Left colon (tissue), 2 donors: ENCODE results near the gene SPATA13. TPM values are rescaled to one million over a fixed set of nuclear protein-coding genes. Genes with fewer than 3 reads are reported as not detected.
A peak's percentile ranks its signal among the peaks of the same experiment; 100 is the strongest.

Source experiments
- ATAC-seq: fragments of 200-7000 bp; cut with Tn5 transposase; one replicate; pipeline ENCODE4 v1.9.1; 2020; ENCODE audit warnings: mild to moderate bottlenecking, moderate library complexity
- DNase-seq, 2 donors: peaks; one replicate each; pipeline ENCODE4 v3.0.0-alpha.2; 2020
- intact Hi-C, 2 donors: fragments of 100-400 bp; cut with DNase I in 1 of 2; cut with micrococcal nuclease in 1 of 2; formaldehyde crosslinking; loops; one replicate each; pipeline versions ENCODE4 v1.11.2 to v1.14.0; 2022; cut with DNase I, micrococcal nuclease
- total RNA-seq, 2 donors: library from RNA; stranded (reverse); fragmentation: NEBNext Ultra II Directional; extraction: Animal tissue kit (Norgen Biotek cat#: 25700); gene quantifications; one replicate each; pipeline ENCODE4 v1.2.1, GENCODE V29; 2021
- donor health status: DM: no; HTN: no; CAD: no.
- donor health status: DM: yes; HTN: yes; CAD: no.

The SPATA13 gene
- total RNA-seq, 2 donors from 2014 or later = 36.5 to 37.3 TPM

GRCh38 chr13:24230428-24231072 is 70.0 kb downstream of the SPATA13 start:
- ATAC-seq = peak; percentile 8
- intact Hi-C loops = no loop called here
- no peak for DNase-seq

- ATAC-seq = no peak
- no peak for DNase-seq
- intact Hi-C loops = no loop called here
Observed at GRCh38 chr13:24231377-24231776, 70.9 kb downstream of the SPATA13 start.

GRCh38 chr13:24232037-24232436 is 71.5 kb downstream of the SPATA13 start:
- intact Hi-C loops = no loop called here
- DNase-seq (no peak), ATAC-seq (peak; percentile 73)

- DNase-seq (no peak), ATAC-seq (no peak)
- intact Hi-C loops = no loop called here
Observed at GRCh38 chr13:24232474-24232873, 72.0 kb downstream of the SPATA13 start.

- no peak for ATAC-seq
- intact Hi-C loops = no loop called here
- no peak for DNase-seq
Observed at GRCh38 chr13:24233351-24233901, 72.9 kb downstream of the SPATA13 start.

GRCh38 chr13:24234200-24234915 is 73.8 kb downstream of the SPATA13 start:
- DNase-seq = no peak
- ATAC-seq = no peak
- intact Hi-C loops = no loop called here

- DNase-seq = no peak
- intact Hi-C loops = no loop called here
- no peak for ATAC-seq
Observed at GRCh38 chr13:24237356-24237755, 76.8 kb downstream of the SPATA13 start.

- DNase-seq (no peak), ATAC-seq (no peak)
- intact Hi-C loops = no loop called here
Observed at GRCh38 chr13:24241336-24241735, 80.8 kb downstream of the SPATA13 start.

GRCh38 chr13:24242100-24242499 is 81.6 kb downstream of the SPATA13 start:
- no peak for ATAC-seq
- intact Hi-C loops = no loop called here
- DNase-seq = no peak

- intact Hi-C loops = no loop called here
- ATAC-seq = no peak
- no peak for DNase-seq
Observed at GRCh38 chr13:24243302-24243701, 82.8 kb downstream of the SPATA13 start.

- ATAC-seq (peak; percentile 65), DNase-seq (no peak)
- intact Hi-C loops = no loop called here
Observed at GRCh38 chr13:24244802-24245201, 84.3 kb downstream of the SPATA13 start.

GRCh38 chr13:24247016-24247415 is 86.5 kb downstream of the SPATA13 start:
- no peak for DNase-seq
- peak; percentile 22 for ATAC-seq
- intact Hi-C loops = no loop called here

- DNase-seq = no peak
- no peak for ATAC-seq
- intact Hi-C loops = no loop called here
Observed at GRCh38 chr13:24249624-24250023, 89.1 kb downstream of the SPATA13 start.

- DNase-seq (no peak), ATAC-seq (no peak)
- intact Hi-C loops = no loop called here
Observed at GRCh38 chr13:24250376-24251057, 90.0 kb downstream of the SPATA13 start.

GRCh38 chr13:24251525-24251924 is 91.0 kb downstream of the SPATA13 start:
- ATAC-seq (peak; percentile 7), DNase-seq (no peak)
- intact Hi-C loops = no loop called here

GRCh38 chr13:24252136-24252535 is 91.6 kb downstream of the SPATA13 start:
- ATAC-seq (no peak), DNase-seq (no peak)
- intact Hi-C loops = no loop called here

GRCh38 chr13:24253520-24254145 is 93.1 kb downstream of the SPATA13 start:
- no peak for DNase-seq
- intact Hi-C loops = no loop called here
- no peak for ATAC-seq

GRCh38 chr13:24254146-24254841 is 93.8 kb downstream of the SPATA13 start:
- ATAC-seq = peak; percentile 29
- DNase-seq = no peak
- intact Hi-C loops = no loop called here

GRCh38 chr13:24257497-24257896 is 97.0 kb downstream of the SPATA13 start:
- no peak for DNase-seq
- no peak for ATAC-seq
- intact Hi-C loops = no loop called here
